ENCODE results near the gene WHRN.

The WHRN gene

DNA sequence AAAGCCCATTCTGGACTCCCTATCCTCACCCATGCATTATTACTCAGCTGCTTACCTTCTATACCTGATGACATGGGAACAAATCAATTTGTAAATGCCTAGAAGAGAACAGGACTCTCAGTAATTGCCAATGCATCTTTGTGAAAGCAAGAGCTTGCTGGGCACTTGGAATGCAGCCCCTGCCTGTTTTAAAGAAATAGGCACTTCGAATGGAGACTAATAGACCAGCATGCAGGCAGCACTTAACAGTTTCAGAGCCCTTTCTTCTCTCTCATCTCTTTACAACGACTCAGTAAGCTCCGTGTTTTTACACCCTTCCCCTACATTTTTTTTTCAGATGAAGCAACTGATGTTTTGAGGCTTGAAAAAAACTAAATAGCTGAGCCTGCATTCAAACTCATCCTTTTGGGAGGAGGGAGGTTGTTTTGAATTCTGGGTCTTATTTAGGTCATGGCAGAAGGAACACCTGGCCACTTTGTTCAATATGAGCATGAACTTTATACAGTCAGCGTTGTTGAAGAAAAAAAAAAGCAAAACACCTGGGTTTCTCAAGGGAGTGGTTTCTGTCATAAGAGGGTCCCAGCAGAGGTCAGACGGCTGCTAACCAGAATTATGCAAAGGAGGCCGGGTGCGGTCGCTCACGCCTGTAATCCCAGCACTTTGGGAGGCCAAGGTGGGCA, 34.6 kb upstream of the WHRN start:
- TF ChIP-seq GABPA (IDR thresholded peaks at IDR 0.05; ENCODE audit: low read depth) (no peak), SPI1 (IDR thresholded peaks at IDR 0.05; ENCODE audit: borderline replicate concordance, low read depth) (no peak), POLR2AphosphoS5 (IDR thresholded peaks at IDR 0.05; ENCODE audit: low read depth) (no peak)
- TF ChIP-seq, protein P1, sequence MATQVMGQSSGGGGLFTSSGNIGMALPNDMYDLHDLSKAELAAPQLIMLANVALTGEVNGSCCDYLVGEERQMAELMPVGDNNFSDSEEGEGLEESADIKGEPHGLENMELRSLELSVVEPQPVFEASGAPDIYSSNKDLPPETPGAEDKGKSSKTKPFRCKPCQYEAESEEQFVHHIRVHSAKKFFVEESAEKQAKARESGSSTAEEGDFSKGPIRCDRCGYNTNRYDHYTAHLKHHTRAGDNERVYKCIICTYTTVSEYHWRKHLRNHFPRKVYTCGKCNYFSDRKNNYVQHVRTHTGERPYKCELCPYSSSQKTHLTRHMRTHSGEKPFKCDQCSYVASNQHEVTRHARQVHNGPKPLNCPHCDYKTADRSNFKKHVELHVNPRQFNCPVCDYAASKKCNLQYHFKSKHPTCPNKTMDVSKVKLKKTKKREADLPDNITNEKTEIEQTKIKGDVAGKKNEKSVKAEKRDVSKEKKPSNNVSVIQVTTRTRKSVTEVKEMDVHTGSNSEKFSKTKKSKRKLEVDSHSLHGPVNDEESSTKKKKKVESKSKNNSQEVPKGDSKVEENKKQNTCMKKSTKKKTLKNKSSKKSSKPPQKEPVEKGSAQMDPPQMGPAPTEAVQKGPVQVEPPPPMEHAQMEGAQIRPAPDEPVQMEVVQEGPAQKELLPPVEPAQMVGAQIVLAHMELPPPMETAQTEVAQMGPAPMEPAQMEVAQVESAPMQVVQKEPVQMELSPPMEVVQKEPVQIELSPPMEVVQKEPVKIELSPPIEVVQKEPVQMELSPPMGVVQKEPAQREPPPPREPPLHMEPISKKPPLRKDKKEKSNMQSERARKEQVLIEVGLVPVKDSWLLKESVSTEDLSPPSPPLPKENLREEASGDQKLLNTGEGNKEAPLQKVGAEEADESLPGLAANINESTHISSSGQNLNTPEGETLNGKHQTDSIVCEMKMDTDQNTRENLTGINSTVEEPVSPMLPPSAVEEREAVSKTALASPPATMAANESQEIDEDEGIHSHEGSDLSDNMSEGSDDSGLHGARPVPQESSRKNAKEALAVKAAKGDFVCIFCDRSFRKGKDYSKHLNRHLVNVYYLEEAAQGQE (IDR thresholded peaks at IDR 0.05; ENCODE audit: insufficient replicate concordance, low read depth) = no peak
- TF ChIP-seq, protein P2, sequence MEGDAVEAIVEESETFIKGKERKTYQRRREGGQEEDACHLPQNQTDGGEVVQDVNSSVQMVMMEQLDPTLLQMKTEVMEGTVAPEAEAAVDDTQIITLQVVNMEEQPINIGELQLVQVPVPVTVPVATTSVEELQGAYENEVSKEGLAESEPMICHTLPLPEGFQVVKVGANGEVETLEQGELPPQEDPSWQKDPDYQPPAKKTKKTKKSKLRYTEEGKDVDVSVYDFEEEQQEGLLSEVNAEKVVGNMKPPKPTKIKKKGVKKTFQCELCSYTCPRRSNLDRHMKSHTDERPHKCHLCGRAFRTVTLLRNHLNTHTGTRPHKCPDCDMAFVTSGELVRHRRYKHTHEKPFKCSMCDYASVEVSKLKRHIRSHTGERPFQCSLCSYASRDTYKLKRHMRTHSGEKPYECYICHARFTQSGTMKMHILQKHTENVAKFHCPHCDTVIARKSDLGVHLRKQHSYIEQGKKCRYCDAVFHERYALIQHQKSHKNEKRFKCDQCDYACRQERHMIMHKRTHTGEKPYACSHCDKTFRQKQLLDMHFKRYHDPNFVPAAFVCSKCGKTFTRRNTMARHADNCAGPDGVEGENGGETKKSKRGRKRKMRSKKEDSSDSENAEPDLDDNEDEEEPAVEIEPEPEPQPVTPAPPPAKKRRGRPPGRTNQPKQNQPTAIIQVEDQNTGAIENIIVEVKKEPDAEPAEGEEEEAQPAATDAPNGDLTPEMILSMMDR (IDR thresholded peaks at IDR 0.05; ENCODE audit: insufficient read depth, low read length) = no peak
- H3K27ac ChIP-seq (replicated peaks) = no peak overlapping the region
- H3K27me3 ChIP-seq (ENCODE audit: insufficient read depth, poor library complexity, severe bottlenecking) = no peaks in the 10 kb centered on the region
- H3K4me3 ChIP-seq (replicated peaks; ENCODE audit: insufficient read depth, low read length) = no peak overlapping the region
- DNase-seq (ENCODE audit: low read depth in 1 of 2, low spot score in 1 of 2) = no peak

DNA sequence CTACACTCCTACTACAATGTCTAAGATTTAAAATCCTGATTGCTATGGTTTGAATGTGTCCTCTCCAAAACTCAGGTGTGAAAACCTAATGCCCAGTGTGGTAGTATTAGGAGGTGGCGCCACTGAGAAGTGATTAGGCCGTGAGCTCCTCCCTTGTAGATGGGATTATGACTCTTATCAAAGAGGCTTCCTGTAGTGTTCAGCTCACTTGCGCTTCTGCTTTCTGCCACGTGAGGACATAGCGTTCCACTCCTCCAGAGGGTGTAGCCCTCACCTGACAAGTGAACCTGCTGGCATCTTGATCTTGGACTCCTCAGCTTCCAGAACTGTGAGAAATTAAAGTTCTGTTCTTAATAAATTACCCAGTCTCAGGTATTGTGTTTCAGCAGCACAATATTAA, 33.0 kb upstream of the WHRN start:
- Histone ChIP-seq H3K27ac (replicated peaks) (no peak overlapping the region), H3K4me3 (replicated peaks; ENCODE audit: insufficient read depth, low read length) (no peak overlapping the region), H3K27me3 (ENCODE audit: insufficient read depth, poor library complexity, severe bottlenecking) (no peaks in the 10 kb centered on the region)
- peak; percentile 44 to 50 for DNase-seq (ENCODE audit: low read depth in 1 of 2, low spot score in 1 of 2)
- TF ChIP-seq GABPA (IDR thresholded peaks at IDR 0.05; ENCODE audit: low read depth) = no peak
- TF ChIP-seq, protein P2 (IDR thresholded peaks at IDR 0.05; ENCODE audit: insufficient read depth, low read length) = peak; percentile 12
- TF ChIP-seq SPI1 (IDR thresholded peaks at IDR 0.05; ENCODE audit: borderline replicate concordance, low read depth) = peak; percentile 47; the same call in 1 of the 2 replicates

- Histone ChIP-seq H3K27ac (replicated peaks) (no peak overlapping the region), H3K27me3 (ENCODE audit: insufficient read depth, poor library complexity, severe bottlenecking) (no peaks in the 10 kb centered on the region), H3K4me3 (replicated peaks; ENCODE audit: insufficient read depth, low read length) (no peak overlapping the region)
- TF ChIP-seq SPI1 (IDR thresholded peaks at IDR 0.05; ENCODE audit: borderline replicate concordance, low read depth) = no peak
- TF ChIP-seq POLR2AphosphoS5 (IDR thresholded peaks at IDR 0.05; ENCODE audit: low read depth) = no peak
- TF ChIP-seq GABPA (IDR thresholded peaks at IDR 0.05; ENCODE audit: low read depth) = no peak
- TF ChIP-seq, protein P1 (IDR thresholded peaks at IDR 0.05; ENCODE audit: insufficient replicate concordance, low read depth) = no peak
- TF ChIP-seq, protein P2 (IDR thresholded peaks at IDR 0.05; ENCODE audit: insufficient read depth, low read length) = no peak
- no peak for DNase-seq (ENCODE audit: low read depth in 1 of 2, low spot score in 1 of 2)
Measured at GRCh38 chr9:114532561-114533237, 27.4 kb upstream of the WHRN start.
